Chondrocyte (in vitro differentiated cells): ENCODE data around the gene EPAS1. TPM values are rescaled to one million over a fixed set of nuclear protein-coding genes. Genes with fewer than 3 reads are reported as not detected.

Source experiments
- DNase-seq: peaks from one replicate; pipeline ENCODE4 v3.0.0; 2021; ENCODE audit warnings: mixed read lengths, low spot score
- H3K27ac Mint-ChIP-seq: one replicate; pipeline ENCODE4 v1.8.0; 2021; ENCODE audit warnings: mild to moderate bottlenecking, moderate library complexity, mixed read lengths; ENCODE audit not compliant: unreplicated experiment
- H3K27me3 Mint-ChIP-seq: 2 replicates; pipeline ENCODE4 v1.8.0; 2021; ENCODE audit warnings: low read depth, mixed read lengths
- H3K36me3 Mint-ChIP-seq: 2 replicates; pipeline ENCODE4 v1.8.0; 2021; ENCODE audit warnings: low read depth, mixed read lengths
- H3K4me1 Mint-ChIP-seq: 2 replicates; pipeline ENCODE4 v1.8.0; 2021; ENCODE audit warnings: low read depth, mild to moderate bottlenecking, mixed read lengths
- H3K4me3 Mint-ChIP-seq: one replicate; pipeline ENCODE4 v1.8.0; 2021; ENCODE audit warnings: mild to moderate bottlenecking, moderate library complexity, mixed read lengths; ENCODE audit not compliant: unreplicated experiment
- H3K9me3 Mint-ChIP-seq: 2 replicates; pipeline ENCODE4 v1.8.0; 2021; ENCODE audit warnings: low read depth, mixed read lengths
- total RNA-seq: library from RNA; stranded (reverse); gene quantifications from 3 replicates; pipeline ENCODE4 v1.2.1, GENCODE V29; 2021
- TF ChIP-seq, protein P1 (sequence below): fragments of 200-600 bp; sonication (generic); IDR thresholded peaks from 2 replicates; pipeline ENCODE4 v1.5.0; 2021; ENCODE audit warnings: antibody characterized with exemption, mild to moderate bottlenecking, moderate library complexity

EPAS1 gene
- total RNA-seq, 1 donor from 2014 or later: 122 TPM

DNA sequence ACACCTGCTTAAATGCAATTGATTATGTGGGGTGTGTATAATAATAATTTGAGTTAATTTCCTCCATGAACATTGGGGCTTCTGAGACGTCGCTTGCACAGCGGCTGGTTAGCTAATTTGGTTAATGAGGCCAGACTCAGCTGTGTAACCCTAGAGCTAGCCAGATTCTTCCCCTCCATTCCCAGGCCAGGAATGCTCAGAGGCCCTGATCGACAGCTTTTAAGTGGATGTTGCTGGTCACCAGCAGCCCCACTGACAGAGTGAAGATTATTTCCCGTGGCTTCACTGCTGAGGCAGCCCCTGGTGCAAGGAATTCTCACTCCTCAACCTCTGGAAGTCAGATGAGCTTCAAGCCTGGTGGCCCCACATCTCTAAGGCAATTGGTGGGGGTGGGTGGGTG lies 12.4 kb upstream of the EPAS1 start:
- TF ChIP-seq, protein P1, sequence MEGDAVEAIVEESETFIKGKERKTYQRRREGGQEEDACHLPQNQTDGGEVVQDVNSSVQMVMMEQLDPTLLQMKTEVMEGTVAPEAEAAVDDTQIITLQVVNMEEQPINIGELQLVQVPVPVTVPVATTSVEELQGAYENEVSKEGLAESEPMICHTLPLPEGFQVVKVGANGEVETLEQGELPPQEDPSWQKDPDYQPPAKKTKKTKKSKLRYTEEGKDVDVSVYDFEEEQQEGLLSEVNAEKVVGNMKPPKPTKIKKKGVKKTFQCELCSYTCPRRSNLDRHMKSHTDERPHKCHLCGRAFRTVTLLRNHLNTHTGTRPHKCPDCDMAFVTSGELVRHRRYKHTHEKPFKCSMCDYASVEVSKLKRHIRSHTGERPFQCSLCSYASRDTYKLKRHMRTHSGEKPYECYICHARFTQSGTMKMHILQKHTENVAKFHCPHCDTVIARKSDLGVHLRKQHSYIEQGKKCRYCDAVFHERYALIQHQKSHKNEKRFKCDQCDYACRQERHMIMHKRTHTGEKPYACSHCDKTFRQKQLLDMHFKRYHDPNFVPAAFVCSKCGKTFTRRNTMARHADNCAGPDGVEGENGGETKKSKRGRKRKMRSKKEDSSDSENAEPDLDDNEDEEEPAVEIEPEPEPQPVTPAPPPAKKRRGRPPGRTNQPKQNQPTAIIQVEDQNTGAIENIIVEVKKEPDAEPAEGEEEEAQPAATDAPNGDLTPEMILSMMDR: no peak
- Mint-ChIP-seq H3K4me3 (no peak overlapping the region), H3K27ac (no peak overlapping the region), H3K9me3 (no peaks in the 10 kb centered on the region), H3K27me3 (peaks cover 20% of the 10 kb centered on the region), H3K4me1 (no peaks in the 10 kb centered on the region), H3K36me3 (no peaks in the 10 kb centered on the region)
- DNase-seq: no peak

DNA sequence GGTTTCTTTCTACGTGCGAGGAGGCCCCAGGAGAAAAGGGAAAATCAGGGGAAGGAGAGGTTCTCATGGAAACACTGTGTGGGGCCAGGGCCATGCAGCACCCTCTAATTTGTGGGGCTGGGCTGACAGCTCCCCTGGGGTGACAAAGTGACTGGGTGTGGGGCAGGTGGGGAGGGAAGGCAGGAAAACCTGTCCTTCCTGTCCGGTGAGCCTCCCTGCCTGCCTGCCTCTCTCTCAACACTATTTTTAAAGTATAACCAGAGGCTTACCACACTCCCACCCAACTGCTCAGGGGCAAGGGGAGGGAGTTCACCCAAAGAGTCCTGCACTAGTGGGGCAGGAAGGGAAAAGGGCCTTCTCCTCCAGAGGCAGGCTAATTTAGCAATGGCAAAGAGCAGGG lies 10.5 kb upstream of the EPAS1 start:
- Mint-ChIP-seq H3K9me3 (no peaks in the 10 kb centered on the region), H3K27ac (no peak overlapping the region), H3K27me3 (peaks cover 20% of the 10 kb centered on the region), H3K4me3 (no peak overlapping the region), H3K36me3 (no peaks in the 10 kb centered on the region), H3K4me1 (no peaks in the 10 kb centered on the region)
- TF ChIP-seq, protein P1: no peak
- no peak for DNase-seq

DNA sequence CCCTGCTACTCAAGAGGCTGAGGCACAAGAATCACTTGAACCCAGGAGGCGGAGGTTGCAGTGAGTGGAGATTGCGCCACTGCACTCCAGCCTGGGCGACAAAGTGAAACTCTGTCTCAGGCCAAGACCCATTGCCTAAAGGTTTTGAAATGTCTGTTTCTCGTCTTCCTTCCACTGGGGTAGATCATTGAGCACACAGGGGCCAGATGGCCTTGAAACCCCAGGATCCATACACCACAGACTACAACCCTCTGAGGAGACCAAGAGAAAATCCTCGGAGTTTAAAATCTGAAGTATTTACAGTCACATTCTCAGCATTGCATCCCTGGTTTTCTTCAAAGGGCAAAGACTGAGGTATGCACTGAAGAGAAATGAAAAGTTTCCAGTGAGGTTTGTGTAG lies 7.1 kb upstream of the EPAS1 start:
- TF ChIP-seq, protein P1: no peak
- no peak overlapping the region for H3K4me3 Mint-ChIP-seq
- H3K27me3 Mint-ChIP-seq: peaks cover 11% of the 10 kb centered on the region
- H3K4me1 Mint-ChIP-seq: no peaks in the 10 kb centered on the region
- no peak for DNase-seq
- H3K9me3 Mint-ChIP-seq: no peaks in the 10 kb centered on the region
- peaks cover 2% of the 10 kb centered on the region for H3K36me3 Mint-ChIP-seq
- H3K27ac Mint-ChIP-seq: no peak overlapping the region

DNA sequence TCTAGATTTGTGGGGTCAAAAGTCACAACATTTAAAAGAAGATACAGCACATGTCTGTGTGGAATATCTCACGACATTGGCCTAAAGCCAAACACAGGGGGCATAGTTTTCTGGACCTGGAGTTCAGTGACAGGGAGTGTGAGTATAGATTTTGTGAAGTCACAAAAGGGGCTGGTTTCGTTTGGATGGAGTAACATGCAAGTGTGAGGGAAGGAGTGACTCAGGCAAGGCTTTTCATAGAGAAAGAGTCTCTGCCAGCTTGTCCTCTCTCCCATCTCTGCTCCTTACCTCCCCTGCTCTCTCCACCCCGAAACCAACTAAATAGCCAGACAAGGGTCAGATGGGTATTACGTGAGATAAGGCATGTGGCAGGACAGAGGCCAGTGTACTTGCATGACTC lies 3.7 kb upstream of the EPAS1 start:
- H3K27ac Mint-ChIP-seq: no peak overlapping the region
- TF ChIP-seq, protein P1: no peak
- no peaks in the 10 kb centered on the region for H3K9me3 Mint-ChIP-seq
- DNase-seq: no peak
- peaks cover 5% of the 10 kb centered on the region for H3K27me3 Mint-ChIP-seq
- H3K4me3 Mint-ChIP-seq: no peak overlapping the region
- H3K36me3 Mint-ChIP-seq: peaks cover 3% of the 10 kb centered on the region
- peaks cover 13% of the 10 kb centered on the region for H3K4me1 Mint-ChIP-seq

DNA sequence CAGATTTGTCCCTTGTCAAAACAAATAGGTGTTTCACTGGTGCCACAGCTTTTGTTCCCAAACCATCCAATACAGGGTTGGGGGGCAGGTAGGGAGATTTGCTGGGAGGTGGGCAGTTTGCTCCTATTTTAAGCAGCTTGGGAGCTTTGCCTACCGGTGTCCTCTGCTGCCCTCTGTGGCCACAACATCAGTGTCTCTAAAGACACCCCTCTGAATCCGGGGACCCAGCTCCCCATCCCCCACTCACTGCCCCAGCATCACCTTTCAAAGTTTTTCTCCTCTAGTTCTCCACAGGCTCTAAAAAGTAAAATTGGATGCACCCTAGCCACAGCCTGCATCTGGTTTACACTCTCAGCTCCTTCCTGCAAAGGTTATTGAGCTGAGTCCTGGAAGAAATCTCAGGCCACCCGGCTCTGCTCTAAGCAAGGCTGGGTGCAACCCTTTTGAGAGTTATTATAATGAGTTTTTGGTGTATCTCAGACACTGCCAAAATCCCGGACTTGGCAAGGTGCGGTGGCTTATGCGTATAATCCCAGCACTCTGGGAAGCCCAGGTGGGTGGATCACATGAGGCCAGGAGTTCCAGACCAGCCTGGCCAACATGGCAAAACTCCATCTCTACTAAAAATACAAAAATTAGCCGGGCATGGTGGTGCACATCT lies 2.9 kb upstream of the EPAS1 start:
- peaks cover 18% of the 10 kb centered on the region for H3K4me1 Mint-ChIP-seq
- peaks cover 1% of the 10 kb centered on the region for H3K27me3 Mint-ChIP-seq
- no peak overlapping the region for H3K4me3 Mint-ChIP-seq
- DNase-seq: no peak
- TF ChIP-seq, protein P1: peak; percentile 69
- no peaks in the 10 kb centered on the region for H3K9me3 Mint-ChIP-seq
- H3K36me3 Mint-ChIP-seq: peaks cover 3% of the 10 kb centered on the region
- no peak overlapping the region for H3K27ac Mint-ChIP-seq
